Kidney (tissue), 14 donors: ENCODE measurements around the gene HIVEP3. TPM values are rescaled to one million over a fixed set of nuclear protein-coding genes. Genes with fewer than 3 reads are reported as not detected.
A peak's percentile ranks its signal among the peaks of the same experiment; 100 is the strongest.

ENCODE experiments used
- DNase-seq, 5 donors: peaks; one replicate each; pipeline ENCODE4 v3.0.0-alpha.2; 2013 to 2020
- FAIRE-seq: peaks from 2 replicates; lab custom pipeline; 2012; peaks lifted over from hg19 to GRCh38; lab: Jason Lieb, UNC
- H3K27ac ChIP-seq, 2 donors: one replicate each; pipeline ENCODE4 v1.7.0; 2013; ENCODE audit warnings: low read depth in 2 of 2, low read length in 2 of 2, inconsistent platforms in 1 of 2
- H3K27me3 ChIP-seq: one replicate; pipeline ENCODE4 v1.7.1; 2013; ENCODE audit warnings: low read length, inconsistent platforms; ENCODE audit not compliant: control insufficient read depth, insufficient read depth
- H3K36me3 ChIP-seq, 3 donors: one replicate each; pipeline versions ENCODE4 v1.7.0 to v1.7.1; 2013; ENCODE audit warnings: low read length in 3 of 3, control low read depth in 1 of 3, inconsistent platforms in 1 of 3; ENCODE audit not compliant: insufficient read depth in 3 of 3, control insufficient read depth in 2 of 3
- H3K4me1 ChIP-seq, 3 donors: one replicate each; pipeline versions ENCODE4 v1.7.0 to v1.7.1; 2013; ENCODE audit warnings: low read length in 3 of 3, inconsistent platforms in 1 of 3, low read depth in 1 of 3; ENCODE audit not compliant: control insufficient read depth in 2 of 3, insufficient read depth in 2 of 3
- H3K4me3 ChIP-seq, 3 donors: one replicate each; pipeline versions ENCODE4 v1.7.0 to v1.8.1; 2013; ENCODE audit warnings: low read length in 3 of 3, control low read depth in 1 of 3, inconsistent platforms in 1 of 3
- H3K9ac ChIP-seq, 3 donors: one replicate each; pipeline versions ENCODE4 v1.7.0 to v1.7.1; 2013; ENCODE audit warnings: low read length in 3 of 3, control low read depth in 1 of 3, inconsistent platforms in 1 of 3
- H3K9me3 ChIP-seq, 3 donors: one replicate each; pipeline versions ENCODE4 v1.7.0 to v1.7.1; 2013; ENCODE audit warnings: low read length in 3 of 3, control low read depth in 1 of 3, inconsistent platforms in 1 of 3; ENCODE audit not compliant: control insufficient read depth in 2 of 3, insufficient read depth in 1 of 3
- intact Hi-C: fragments of 100-400 bp; cut with DNase I; formaldehyde crosslinking; loops from one replicate; pipeline ENCODE4 v1.11.1; 2022
- polyA plus RNA-seq: library from polyadenylated mRNA; stranded (reverse); fragments of 350-450 nt; fragmentation: Illumina TruSeq; extraction: RNeasy Lipid Tissue Mini Kit (QIAGEN cat#74804); gene quantifications from one replicate; pipeline ENCODE4 v1.2.3, GENCODE V29; 2014; ENCODE audit warnings: low read depth, low replicate concordance; ENCODE audit not compliant: insufficient read depth
- total RNA-seq: library from RNA; stranded (reverse); fragmentation: NEBNext Ultra II Directional; extraction: Animal tissue kit (Norgen Biotek cat#: 25700); gene quantifications from one replicate; pipeline ENCODE4 v1.2.1, GENCODE V29; 2021
- TF ChIP-seq, protein P1 (sequence below): IDR thresholded peaks from 3 replicates; pipeline ENCODE4 v1.5.1; 2012; ENCODE audit warnings: mild to moderate bottlenecking, moderate library complexity, borderline replicate concordance; ENCODE audit not compliant: insufficient read depth; ENCODE audit errors: extremely low read depth
- donor health status: control.
- donor health status: control.
- donor health status: control.
- donor health status: control.
- donor health status: control.
- donor health status: DM: yes; HTN: yes; CAD: no.
- donor health status: Normal renal cell carcinoma (clear cell type).

HIVEP3 gene
- total and polyA plus RNA-seq, 2 donors from 2014 or later: 3.5 to 11.0 TPM

DNA sequence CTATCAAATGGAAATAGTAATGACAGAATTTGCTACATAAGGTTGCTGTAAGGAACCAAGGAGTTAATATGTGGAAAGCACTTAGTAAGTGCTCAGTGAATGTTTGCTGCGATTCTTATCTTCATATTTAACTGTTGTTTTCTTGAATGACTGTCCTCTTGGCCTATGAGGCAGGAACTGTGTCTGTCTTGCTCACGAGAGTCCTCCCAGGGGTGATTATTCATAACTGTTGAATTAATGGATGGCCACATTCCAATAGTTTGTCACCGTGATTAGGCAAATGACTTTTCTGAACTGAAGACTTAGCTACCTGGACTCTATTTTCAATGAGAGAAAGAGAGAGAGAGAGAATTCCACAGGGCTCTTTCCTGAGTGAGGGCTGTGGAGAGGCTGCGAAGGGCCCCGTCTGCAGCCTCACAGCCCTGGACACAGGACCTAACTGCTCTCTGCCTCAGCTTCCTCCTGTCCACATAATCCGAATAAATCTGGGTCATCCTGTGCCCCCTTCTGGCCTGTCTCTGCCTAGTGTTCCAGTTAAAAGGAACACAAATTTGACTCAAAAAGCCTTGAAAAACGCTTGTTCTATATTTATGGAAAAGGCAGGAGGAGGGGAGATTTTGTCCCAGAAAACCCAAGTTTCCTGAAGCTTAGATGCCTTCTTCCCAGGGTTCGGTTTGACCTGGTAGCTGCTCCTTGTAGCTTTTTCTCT lies 442.7 kb downstream of the HIVEP3 start:
- no peak for FAIRE-seq
- Histone ChIP-seq H3K36me3 (no peaks in the 10 kb centered on the region), H3K4me3 (no peak overlapping the region), H3K27ac (peak overlapping the region in 1 of 2 donors; percentile 85), H3K9me3 (no peaks in the 10 kb centered on the region), H3K4me1 (peaks cover 0 to 20% (median 9%) of the 10 kb centered on the region in 3 donors), H3K27me3 (no peaks in the 10 kb centered on the region), H3K9ac (no peak overlapping the region)
- intact Hi-C loops: no loop called here
- TF ChIP-seq, protein P1, sequence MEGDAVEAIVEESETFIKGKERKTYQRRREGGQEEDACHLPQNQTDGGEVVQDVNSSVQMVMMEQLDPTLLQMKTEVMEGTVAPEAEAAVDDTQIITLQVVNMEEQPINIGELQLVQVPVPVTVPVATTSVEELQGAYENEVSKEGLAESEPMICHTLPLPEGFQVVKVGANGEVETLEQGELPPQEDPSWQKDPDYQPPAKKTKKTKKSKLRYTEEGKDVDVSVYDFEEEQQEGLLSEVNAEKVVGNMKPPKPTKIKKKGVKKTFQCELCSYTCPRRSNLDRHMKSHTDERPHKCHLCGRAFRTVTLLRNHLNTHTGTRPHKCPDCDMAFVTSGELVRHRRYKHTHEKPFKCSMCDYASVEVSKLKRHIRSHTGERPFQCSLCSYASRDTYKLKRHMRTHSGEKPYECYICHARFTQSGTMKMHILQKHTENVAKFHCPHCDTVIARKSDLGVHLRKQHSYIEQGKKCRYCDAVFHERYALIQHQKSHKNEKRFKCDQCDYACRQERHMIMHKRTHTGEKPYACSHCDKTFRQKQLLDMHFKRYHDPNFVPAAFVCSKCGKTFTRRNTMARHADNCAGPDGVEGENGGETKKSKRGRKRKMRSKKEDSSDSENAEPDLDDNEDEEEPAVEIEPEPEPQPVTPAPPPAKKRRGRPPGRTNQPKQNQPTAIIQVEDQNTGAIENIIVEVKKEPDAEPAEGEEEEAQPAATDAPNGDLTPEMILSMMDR: no peak
- peak in 1 of 5 donors; percentile 20 for DNase-seq

DNA sequence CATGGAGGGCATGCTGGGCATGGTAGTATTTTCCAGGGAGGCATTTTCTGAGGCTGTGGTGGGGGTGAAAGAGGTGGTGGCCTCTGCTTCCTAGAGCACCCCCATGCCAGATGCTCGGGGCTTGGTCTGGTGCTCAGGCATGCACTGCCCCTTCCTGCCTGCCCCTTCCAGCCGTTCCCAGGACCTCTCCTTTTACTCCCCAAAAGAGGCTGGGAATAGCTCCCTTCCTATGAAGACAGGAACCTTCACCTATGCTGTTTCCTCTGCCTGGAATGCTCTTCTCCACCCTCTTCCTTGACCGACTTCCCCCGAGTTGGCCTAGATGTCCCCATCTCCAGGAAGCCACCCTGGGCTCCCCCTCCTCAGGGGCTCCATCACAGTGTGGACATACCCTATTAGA lies 443.4 kb downstream of the HIVEP3 start:
- intact Hi-C loops: no loop called here
- DNase-seq (no peak), FAIRE-seq (no peak)
- peaks cover 0 to 18% (median 9%) of the 10 kb centered on the region in 3 donors for H3K4me1 ChIP-seq
- no peaks in the 10 kb centered on the region for H3K27me3 ChIP-seq
- no peaks in the 10 kb centered on the region for H3K9me3 ChIP-seq
- H3K9ac ChIP-seq: peak overlapping the region in 1 of 3 donors; percentile 49
- H3K4me3 ChIP-seq: no peak overlapping the region
- TF ChIP-seq, protein P1: no peak
- peak overlapping the region; percentile 71 to 85 for H3K27ac ChIP-seq
- no peaks in the 10 kb centered on the region for H3K36me3 ChIP-seq

DNA sequence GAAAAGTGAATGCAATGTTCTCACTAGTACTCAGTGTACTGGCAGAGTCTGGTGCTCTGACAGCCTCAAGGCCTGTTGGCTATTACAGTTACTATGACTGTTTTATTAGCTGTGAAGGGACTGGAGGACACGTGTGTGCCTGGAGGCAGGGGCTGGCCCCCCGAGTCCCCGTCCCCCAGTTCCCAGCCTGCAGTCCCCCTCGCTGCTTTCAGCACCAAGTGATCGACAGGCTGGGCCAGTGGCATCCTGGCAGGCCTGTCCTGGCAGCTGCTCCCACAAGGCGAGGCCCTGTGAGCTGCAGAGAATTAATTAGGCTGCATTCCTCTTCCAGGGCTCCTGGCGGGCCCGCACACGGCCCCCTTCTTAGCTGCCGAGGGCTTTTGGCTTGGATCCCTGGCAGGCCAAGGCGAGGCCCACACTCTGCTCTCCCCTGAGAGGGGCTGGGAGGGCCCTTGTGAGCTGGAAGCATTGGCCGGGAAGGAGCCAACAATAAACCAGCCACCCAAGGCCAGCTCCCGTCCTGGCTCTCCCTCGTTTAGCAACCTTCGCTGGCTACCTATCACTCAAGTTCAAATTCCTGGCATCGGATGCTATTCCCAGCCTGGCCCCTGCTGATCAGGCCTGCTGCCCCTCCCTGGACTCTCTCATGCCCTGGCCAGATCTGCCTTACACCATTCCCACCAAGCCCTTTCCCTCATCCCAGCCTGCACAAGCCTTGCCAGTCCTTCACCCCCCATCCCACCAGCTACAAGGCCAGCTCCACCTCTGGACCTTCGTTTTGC lies 444.0 kb downstream of the HIVEP3 start:
- Histone ChIP-seq H3K9ac (peak overlapping the region in 1 of 3 donors; percentile 49), H3K36me3 (no peaks in the 10 kb centered on the region), H3K27me3 (no peaks in the 10 kb centered on the region), H3K4me3 (no peak overlapping the region), H3K27ac (peak overlapping the region; percentile 74 to 85), H3K4me1 (peaks cover 0 to 18% (median 9%) of the 10 kb centered on the region in 3 donors), H3K9me3 (no peaks in the 10 kb centered on the region)
- DNase-seq (peak; percentile 63 to 86 (median 69)), FAIRE-seq (no peak)
- intact Hi-C loops: no loop called here
- TF ChIP-seq, protein P1: no peak
